ENCODE data around the gene CDH13. TPM values are rescaled to one million over a fixed set of nuclear protein-coding genes. Genes with fewer than 3 reads are reported as not detected.

CDH13 gene
- total and polyA plus RNA-seq, 9 of the 15 experiments (the other 6 are each of a cell fraction or from before 2014, with no cell fraction given), result 0.03 TPM; not detected in 8

GRCh38 chr16:83258366-83258928 is 631.7 kb downstream of the CDH13 start:
- 2% methylated on average over 9 of the region's 9 CpGs for WGBS (ENCODE audit: insufficient coverage, low coverage, missing lambda C conversion rate)

More at GRCh38 chr16:83258366-83258928, 631.7 kb downstream of the CDH13 start:
- TF ChIP-seq MAFF (IDR thresholded peaks at IDR 0.05; ENCODE audit: low read length) (no peak), TFE3 (CRISPR knock-in tag; IDR thresholded peaks at IDR 0.05) (peak; percentile 19; the same call in 1 of the 2 replicates), ZNF318 (IDR thresholded peaks at IDR 0.05; ENCODE audit: borderline replicate concordance in 1 of 2, low read depth in 1 of 2) (no peak)
- no peaks in the 10 kb centered on the region for H3K79me2 ChIP-seq (ENCODE audit: control insufficient read depth, insufficient read depth, low read length)
- FAIRE-seq (no peak), ATAC-seq (no peak), DNase-seq (ENCODE audit: extremely low read depth in 1 of 4, low spot score in 3 of 4) (no peak)
- ChIA-PET CTCF (ENCODE audit: low intra/inter-chr PET ratio) (no interaction called here), POLR2A (no interaction called here)
- intact Hi-C loops (cut with micrococcal nuclease), result no loop called here
- H3K9me3 ChIP-seq (replicated peaks; ENCODE audit: control insufficient read depth, insufficient read depth, low read depth, low read length), result no peaks in the 10 kb centered on the region; the same call in 1 of the 2 replicates
- H3K27me3 ChIP-seq (ENCODE audit: control insufficient read depth in 2 of 2, insufficient read depth in 2 of 2, low read length in 2 of 2), result no peaks in the 10 kb centered on the region
- no peaks in the 10 kb centered on the region for H3K4me1 ChIP-seq (replicated peaks in 1 of 2; ENCODE audit: control insufficient read depth in 2 of 2, insufficient read depth in 2 of 2, low read length in 2 of 2)
- in situ Hi-C loops (cut with MboI), result no loop called here
- H3K9ac ChIP-seq (ENCODE audit: insufficient read depth in 1 of 2, low read depth in 2 of 2, low read length in 2 of 2), result no peak overlapping the region
- H2AFZ ChIP-seq (ENCODE audit: low read depth, low read length), result no peak overlapping the region
- no peaks in the 10 kb centered on the region for H3K9me1 ChIP-seq (ENCODE audit: control insufficient read depth, insufficient read depth, low read length)
- H3K36me3 ChIP-seq (ENCODE audit: control insufficient read depth, insufficient read depth, low read length), result no peaks in the 10 kb centered on the region
- no peaks in the 10 kb centered on the region for H4K20me1 ChIP-seq (replicated peaks; ENCODE audit: control insufficient read depth, insufficient read depth, low read length)
- no peak overlapping the region for H3K27ac ChIP-seq (ENCODE audit: extremely low read depth, low read depth, low read length)
- H3K4me2 ChIP-seq (ENCODE audit: insufficient read depth, low read length), result no peak overlapping the region
- BruUV-seq (replicated peaks), result no TSS peak
- H3K4me3 ChIP-seq, result no peak overlapping the region

All from K562 (cell line).